SW 1271 (cell line): Measurements from ENCODE around the gene ZNF808.
A peak's percentile ranks its signal among the peaks of the same experiment; 100 is the strongest.
"Not testable (repeated sequence)": the region's sequence is repeated elsewhere in the genome, so short reads cannot be mapped to it uniquely, and the experiment has no call there.

ENCODE experiments used
- DNase-seq, 2 experiments: peaks; one replicate each; lab custom pipeline; 2025; lab: John Stamatoyannopoulos, UW

ZNF808 gene

GRCh38 chr19:52527134-52527955 lies at the start of gene ZNF808:
Gene ZNF808 (plus strand): TSS chr19:52527668. CDS start chr19:52543285, 15,617 bp downstream.
- peak; percentile 56 to 84 for DNase-seq

DNA sequence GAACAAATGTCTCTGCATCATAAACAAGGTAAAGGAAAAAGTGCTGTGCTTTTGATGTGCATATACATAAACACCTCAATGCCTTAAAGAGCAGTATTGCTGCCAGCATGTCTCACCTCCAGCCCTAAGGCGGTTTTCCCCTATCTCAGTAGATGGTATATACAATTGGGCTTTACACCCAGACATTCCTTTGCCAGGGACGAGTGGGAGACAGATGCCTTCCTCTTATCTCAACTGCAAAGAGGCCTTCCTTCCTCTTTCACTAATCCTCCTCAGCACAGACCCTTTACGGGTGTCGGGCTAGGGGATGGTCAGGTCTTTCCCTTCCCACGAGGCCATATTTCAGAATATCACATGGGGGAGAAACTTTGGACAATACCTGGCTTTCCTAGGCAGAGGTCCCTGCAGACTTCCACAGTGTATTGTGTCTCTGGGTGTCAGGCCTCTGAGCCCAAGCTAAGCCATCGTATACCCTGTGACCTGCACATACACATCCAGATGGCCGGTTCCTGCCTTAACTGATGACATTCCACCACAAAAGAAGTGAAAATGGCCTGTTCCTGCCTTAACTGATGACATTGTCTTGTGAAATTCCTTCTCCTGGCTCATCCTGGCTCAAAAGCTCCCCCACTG lies 43.2 kb upstream of the ZNF808 start:
- DNase-seq = not testable (repeated sequence)

- DNase-seq = not testable (repeated sequence)
These were observed 42.4 kb upstream of the ZNF808 start for GRCh38 chr19:52485064-52485463.

DNA sequence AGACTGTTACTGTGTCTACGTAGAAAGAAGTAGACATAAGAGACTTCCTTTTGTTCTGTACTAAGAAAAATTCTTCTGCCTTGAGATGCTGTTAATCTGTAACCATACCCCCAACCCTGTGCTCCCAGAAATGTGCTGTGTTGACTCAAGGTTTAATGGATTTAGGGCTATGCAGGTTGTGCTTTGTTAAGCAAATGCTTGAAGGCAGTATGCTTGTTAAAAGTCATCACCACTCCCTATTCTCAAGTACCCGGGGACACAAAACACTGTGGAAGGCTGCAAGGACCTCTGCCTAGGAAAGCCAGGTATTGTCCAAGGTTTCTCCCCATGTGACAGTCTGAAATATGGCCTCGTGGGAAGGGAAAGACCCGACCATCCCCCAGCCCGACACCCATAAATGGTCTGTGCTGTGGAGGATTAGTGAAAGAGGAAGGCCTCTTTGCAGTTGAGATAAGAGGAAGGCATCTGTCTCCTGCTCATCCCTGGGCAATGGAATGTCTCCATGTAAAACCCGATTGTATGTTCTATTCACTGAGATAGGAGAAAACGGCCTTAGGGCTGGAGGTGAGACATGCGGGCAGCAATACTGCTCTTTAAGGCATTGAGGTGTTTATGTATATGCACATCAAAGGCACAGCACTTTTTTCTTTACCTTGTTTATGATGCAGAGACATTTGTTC lies 41.8 kb upstream of the ZNF808 start:
- not testable (repeated sequence) for DNase-seq

DNA sequence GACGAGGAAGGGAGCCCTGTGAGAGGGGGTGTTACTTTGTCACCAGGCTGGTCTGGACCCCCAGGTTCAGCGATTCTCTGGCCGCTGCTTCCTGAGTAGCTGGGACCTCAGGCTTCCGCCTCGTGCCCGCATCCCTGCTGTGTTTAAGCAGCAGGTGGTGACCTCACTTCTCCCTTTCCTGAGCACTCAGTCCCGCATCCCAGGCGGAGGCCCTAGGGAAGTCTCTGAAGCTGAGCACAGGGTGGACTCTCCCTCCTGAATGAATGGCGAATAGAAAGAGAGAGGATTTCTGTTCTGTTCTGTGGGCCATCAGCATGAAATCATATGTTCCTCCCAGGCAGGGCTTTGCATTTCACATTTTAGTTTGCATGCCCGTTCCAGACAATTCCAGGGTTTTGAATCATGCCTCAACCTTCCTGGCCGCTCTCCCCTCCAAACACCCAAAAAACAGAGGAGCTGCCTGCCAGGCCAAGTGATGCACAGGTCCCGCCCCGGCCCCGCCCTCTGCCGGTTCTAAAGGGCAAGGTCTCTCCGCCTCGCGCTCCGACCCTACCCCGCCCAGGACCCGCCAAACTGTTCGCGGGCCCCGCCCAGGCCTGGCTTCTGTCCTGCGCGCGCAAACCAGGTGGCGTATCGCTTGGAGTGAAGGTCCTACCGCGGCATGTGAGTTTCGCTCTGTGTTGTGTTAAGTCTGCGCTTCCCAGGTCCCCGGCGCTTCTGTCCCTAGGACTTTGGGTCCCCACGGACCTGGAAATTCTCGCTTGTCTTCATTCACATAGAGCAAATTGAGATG lies 35.1 kb upstream of the ZNF808 start:
- DNase-seq = no peak

GRCh38 chr19:52492994-52493470 lies 34.4 kb upstream of the ZNF808 start:
- no peak for DNase-seq

DNA sequence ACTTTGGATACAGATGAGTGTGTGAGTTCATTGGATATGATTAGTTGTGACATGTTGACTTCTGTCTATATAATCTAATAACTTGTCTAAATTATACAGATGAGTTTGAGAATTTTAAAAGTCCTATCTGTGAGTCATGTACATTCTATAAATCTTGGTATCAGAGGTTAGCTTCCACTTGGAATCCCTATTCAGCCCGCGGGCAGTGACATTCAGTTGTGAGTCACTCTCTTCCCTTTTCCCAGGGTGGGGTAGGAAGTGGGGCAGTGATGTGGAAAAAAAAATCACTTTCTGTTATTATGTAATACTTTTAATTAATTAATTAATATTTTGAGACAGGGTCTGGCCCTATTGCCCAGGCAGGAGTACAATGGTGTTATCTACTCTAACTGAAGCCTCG lies 33.0 kb upstream of the ZNF808 start:
- no peak for DNase-seq

- DNase-seq = no peak
These were observed 28.9 kb upstream of the ZNF808 start for GRCh38 chr19:52498571-52498970.

DNA sequence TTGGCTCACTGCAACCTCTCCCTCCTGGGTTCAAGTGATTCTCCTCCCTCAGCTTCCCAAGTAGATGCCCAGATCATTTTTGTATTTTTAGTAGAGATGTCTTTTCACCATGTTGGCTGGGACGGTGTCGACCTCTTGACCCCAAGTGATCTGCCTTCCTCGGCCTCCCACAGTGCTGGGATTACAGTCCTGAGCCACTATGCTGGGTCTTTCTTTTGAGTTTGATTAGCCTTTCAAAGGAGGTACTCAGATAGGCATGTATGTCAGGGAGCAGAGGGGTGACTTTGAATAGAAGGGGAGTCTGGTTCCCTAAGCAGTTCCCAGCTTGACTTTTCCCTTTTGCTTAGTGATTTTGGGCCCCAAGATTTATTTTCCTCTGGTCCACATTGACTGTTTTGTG lies 27.0 kb upstream of the ZNF808 start:
- not testable (repeated sequence) for DNase-seq

DNA sequence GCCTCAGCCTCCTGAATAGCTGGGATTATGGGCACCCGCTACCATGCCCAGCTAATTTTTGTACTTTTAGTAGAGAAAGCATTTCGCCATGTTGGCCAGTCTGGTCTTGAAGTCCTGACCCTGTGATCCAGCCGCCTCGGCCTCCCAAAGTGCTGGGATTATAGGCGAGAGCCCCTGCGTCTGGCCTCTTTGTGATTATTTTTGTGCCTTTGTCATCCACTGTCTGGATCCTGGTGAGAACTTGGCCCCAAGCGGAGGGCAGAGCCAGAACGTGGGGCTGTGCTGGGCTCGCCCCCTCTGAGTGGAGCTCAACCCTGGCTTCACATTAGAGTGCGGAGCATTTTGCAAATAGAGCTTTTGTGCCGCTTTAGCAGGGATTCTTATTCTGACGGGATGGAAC lies 26.5 kb upstream of the ZNF808 start:
- not testable (repeated sequence) for DNase-seq

DNA sequence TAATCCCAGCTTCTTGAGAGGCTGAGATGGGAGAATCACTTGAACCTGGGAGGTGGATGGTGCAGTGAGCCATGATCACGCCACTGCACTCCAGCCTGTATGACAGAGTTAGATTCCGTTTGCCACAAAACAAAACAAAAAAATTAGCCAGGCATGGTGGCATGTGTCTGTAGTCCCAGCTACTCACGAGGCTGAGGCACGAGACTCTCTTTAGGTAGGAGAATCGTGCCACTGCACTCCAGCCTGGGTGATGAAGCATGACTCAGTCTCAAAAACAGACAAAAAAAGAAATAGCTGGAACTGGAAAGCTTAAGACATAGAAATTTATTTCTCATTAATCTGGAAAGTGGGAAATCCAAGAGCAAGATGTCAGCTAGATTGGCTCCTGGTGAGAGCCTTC lies 20.2 kb upstream of the ZNF808 start:
- no peak for DNase-seq

DNA sequence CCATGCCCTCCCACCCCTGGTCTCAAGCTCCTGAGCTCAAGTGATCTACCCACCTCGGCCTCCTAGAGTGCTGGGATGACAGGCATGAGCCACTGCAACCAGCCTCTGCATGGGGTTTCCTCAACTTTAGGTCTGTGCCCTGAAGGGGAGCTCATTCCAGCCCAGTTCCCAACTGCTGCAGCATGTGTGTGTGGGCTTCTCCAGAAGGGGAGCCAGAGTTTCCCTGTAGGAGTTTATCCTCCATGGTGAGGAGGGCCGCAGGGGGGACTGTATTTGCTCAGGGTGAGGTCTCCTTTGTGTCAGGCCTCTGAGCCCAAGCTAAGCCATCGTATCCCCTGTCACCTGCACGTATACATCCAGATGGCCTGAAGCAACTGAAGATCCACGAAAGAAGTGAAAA lies 11.3 kb upstream of the ZNF808 start:
- no peak for DNase-seq

DNA sequence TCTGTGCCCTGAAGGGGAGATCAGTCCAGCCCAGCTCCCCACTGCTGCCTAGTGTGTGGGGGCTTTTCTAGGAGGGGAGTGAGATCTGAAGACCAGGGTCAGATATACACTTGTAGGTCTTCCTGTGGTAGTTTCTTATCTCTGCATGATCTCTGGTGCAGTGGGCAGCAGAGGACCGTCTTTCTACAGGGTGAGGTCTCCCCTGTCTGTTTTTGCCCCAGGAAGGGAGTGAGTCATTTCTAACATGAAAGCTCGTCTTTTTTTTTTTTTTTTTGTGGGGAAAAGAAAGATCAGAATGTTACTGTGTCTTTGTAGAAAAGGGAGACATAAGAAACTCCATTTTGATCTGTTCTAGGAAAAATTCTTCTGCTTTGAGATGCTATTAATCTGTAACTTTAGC lies 8.8 kb upstream of the ZNF808 start:
- no peak for DNase-seq

DNA sequence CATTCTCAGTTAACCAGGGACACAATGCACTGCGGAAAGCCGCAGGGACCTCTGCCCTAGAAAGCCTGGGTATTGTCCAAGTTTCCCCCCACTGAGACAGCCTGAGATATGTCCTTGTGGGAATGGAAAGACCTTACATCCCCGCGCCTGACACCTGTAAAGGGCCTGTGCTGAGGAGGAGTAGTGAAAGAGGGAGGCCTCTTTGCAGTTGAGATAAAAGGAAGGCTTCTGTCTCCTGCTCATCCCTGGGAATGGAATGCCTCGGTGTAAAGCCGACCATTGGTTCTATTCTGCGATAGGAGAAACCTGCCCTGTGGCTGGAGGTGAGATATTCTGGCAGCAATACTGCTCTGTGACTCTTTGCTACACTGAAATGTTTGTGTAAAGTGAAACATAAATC lies 8.3 kb upstream of the ZNF808 start:
- not testable (repeated sequence) for DNase-seq

- DNase-seq = no peak
These were observed 7.5 kb upstream of the ZNF808 start for GRCh38 chr19:52520013-52520412.

DNA sequence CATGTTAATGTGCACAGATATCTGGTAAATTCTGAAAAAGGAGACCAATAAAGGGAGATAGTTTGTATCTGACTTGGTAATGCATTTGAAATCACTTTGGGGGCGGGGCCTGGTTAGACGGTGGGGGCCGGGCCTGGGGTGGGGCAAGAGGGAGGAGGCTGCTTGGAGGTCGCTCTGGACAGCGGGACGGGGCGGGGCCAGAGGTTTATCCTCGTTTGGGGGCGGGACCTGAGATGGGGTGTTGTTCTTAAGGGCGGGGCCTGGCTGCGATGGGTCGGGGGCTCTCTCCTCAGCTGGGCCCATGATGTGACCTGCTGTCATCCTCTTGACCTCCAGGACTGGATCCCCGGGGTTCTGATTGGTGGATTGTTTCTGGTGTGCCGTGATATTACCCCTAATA lies 4.9 kb upstream of the ZNF808 start:
- DNase-seq = no peak

GRCh38 chr19:52524086-52524485 lies 3.4 kb upstream of the ZNF808 start:
- no peak for DNase-seq

DNA sequence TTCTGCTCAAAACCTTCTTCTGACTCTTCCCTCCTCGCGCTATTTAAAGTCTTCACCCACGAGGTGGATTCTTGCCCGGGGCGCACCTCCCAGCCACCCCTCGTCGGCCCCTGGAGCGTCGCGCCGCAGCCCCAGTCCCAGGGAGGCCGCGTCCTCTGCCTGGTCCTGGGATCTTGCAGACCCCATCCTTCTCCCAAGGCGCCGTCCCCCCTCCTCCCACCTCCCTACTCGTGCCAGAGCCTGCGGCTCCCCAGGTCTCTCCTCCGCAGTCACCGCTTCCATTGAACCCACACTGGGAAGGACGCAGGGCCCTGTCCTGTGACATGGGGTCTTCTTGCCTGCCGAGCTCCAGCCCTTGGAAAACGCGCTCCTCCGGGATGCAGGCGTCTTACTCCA lies 486 bp downstream of the ZNF808 start:
- no peak for DNase-seq

- no peak for DNase-seq
These were observed 5.0 kb downstream of the ZNF808 start for GRCh38 chr19:52532480-52532879.

DNA sequence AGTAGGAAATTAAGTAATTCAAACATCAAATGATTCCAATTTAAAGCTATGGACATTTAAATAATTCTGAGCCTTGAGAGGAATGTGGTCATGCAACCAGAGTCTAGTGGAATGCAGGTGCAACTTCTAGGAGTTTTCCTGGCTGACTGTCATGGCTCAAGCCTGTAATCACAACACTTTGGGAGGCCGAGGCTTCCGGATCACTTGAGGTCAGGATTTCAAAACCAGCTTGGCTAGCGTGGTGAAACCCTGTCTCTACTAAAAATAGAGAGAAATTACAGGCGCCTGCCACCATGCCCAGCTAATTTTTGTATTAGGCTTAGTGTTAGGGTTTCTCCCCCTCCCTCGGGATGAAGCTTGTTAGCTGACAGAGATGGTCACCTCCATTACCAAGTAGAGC lies 6.4 kb downstream of the ZNF808 start:
- no peak for DNase-seq

- not testable (repeated sequence) for DNase-seq
These were observed 7.9 kb downstream of the ZNF808 start for GRCh38 chr19:52535385-52535770.
